ENCODE results near the gene C1orf185. TPM values are rescaled to one million over a fixed set of nuclear protein-coding genes. Genes with fewer than 3 reads are reported as not detected.

Gene C1orf185
- total RNA-seq, 2 donors from 2014 or later = not detected

DNA sequence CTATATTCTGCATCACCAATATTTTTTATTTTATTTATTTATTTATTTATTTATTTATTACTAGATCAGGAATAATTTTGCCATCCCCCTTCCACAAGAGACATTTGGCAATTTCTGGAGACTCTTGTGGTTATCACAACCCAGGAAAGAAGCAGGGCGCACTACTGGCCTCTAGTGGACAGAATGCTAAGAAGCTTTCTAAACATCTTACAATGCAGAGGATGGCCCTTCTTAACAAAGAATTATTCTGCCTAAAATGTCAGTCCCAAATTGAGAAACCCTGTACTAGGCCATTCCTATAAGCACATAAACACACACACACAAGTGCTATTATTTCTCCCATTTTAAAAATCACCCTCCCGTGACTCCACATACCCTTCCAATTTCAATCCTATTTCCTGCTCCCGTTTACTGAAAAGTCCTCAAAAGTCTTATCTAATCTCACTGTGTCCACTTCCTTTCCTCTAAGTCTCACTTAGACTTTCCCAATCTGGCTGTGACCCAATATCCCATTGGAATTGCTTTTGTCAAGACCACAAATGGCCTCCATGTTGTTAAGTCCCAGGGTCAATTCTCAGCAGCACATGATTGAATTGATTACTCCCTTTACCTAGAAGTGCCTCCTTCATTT is 90.3 kb downstream of the C1orf185 start:
- ATAC-seq (peak; percentile 69 to 71), DNase-seq (peak; percentile 68)
- intact Hi-C loops (cut with DNase I) = loop anchor here in 1 of 2 donors (5.0 kb wide), 1 partner anchor 105 kb away; no protein-coding TSS in a partner anchor

DNA sequence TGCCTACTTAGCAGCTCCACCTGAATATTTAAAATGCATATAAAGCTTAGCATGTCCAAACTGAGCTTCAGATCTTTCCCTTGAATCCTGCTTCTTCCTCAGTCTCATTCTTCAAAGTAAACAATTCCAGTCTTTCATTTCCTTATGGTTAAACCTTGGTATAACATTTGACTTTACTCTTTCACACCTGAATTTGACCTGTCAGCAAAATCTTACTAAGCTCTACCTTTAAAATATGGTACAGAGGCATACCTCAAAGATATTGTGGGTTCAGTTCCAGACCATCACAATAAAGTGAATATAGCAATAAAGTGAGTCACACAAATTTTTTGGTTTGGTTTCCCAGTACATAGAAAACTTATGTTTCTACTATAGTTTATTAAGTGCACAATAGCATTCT is 91.5 kb downstream of the C1orf185 start:
- no peak for DNase-seq
- no peak for ATAC-seq
- intact Hi-C loops (cut with DNase I) = loop anchor here in 1 of 2 donors (5.0 kb wide), 1 partner anchor 104 kb away; no protein-coding TSS in a partner anchor

Small RNA genes lying within 50 kb of the gene (microRNA-seq; reads per million reads assigned to microRNA genes)
- gene MIR4421 (0 reads per million in 2 donors), gene MIR6500 (0 reads per million in 2 donors)

Other genes starting within 250 kb of the C1orf185 start
- gene FAF1, start 142.0 kb upstream of the C1orf185 start, total RNA-seq = 10 to 100 TPM; 71.2 to 76.8 TPM
- gene CDKN2C, start 132.0 kb upstream of the C1orf185 start, total RNA-seq = 10 to 100 TPM; 10.0 to 19.1 TPM
- 100 to 1,000 TPM; 102 to 103 TPM for gene RNF11, start 134.0 kb downstream of the C1orf185 start, total RNA-seq
- 10 to 100 TPM; 14.0 to 14.8 TPM for gene TTC39A, start 228.3 kb downstream of the C1orf185 start, total RNA-seq